ENCODE results near the gene CYP26C1.
"Not testable (repeated sequence)": the region's sequence is repeated elsewhere in the genome, so short reads cannot be mapped to it uniquely, and the experiment has no call there.

The CYP26C1 gene

GRCh38 chr10:93079663-93080349 lies 19.2 kb downstream of the CYP26C1 start:
- DNase-seq, result no peak

DNA sequence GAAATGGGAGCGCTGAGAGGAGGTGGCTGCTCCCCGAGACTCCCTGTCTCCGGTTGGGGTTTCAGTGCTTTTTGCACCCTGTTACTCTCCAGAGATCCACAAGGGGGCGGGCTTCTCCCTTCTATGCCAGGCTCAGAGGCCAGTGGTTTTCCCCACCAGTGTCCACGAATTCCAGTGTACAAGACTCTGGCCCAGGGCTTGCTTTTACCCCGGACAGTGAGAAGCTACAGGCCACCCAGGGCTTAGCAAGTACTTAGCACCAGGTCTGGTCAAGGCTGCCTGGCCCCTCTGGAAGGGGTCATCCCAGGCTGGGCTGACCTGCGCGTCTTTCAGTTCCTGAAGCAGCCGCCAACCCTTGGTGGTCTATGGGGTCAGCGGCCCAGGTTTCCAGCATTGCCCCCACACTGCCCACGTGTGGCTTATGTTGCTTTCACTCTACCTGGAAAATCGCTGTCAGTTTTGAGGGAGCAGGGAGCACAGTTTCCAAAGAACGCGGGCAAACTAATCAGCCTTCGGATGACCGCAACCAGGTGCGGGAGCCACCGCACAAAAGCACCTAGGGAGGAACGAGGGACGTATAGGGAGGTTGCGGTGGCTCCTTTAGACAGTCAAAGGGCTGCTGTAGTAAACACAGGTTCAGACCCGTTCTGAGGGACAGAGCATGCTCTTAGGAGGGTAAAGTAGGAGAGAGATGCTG lies 19.9 kb downstream of the CYP26C1 start:
- peak; percentile 38 for DNase-seq

- DNase-seq, result no peak
Observed at GRCh38 chr10:93081318-93081717, 20.7 kb downstream of the CYP26C1 start.

DNA sequence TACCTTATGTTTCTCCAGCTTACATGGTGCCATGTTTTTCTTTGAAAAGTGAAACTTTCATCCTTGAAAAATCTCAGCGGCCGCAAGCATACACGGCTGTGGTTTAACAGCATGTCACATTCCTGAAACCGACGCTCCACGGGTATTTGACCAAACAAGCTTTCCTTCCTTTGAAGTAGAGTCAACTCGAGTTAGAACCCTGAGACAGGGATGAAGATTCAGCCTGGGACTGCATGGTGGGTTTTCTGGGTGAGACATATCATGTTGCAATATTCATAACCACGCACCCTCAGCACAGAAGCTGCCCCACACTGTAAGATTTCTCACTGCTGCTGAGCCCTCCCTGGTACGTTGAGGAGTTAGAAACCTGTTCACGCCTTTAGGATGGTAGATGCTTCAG lies 21.2 kb downstream of the CYP26C1 start:
- DNase-seq, result no peak

DNA sequence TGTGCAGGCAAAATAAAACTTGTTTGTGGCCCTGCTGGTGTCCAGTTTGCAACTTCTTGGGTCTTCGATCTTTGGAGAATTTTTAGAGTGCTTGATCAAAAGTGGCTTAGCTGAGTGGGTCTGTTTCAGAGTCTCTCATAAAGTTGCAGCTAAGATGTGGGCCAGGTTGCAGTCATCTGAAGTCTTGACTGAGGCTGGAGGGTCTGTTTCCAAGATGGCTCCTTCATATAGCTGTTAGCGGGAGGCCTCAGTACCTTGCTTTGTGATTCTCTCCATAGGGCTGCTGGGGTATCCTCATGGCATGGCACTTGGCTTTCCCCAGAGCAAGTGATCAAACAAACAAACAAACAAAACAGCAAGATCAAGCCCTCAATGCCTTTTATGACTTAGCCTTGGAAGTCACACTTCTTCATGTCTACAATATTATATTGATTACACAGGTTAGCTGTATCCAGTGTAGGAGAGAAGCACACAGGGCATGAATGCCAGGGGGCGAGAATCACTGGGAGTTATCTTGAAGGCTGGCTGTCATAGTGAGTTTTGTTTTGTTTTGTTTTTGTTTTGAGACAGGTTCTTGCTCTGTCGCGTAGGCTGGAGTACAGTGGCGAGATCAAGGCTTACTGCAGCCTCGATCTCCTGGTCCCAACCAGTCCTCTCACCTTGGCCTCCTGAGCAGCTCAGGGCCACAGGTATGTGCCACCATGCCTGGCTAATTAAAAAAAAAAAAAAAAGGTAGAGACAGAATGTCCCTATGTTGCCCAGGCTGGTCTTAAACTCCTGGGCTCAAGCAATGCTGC lies 23.3 kb downstream of the CYP26C1 start:
- no peak for DNase-seq

GRCh38 chr10:93085272-93085859 lies 24.8 kb downstream of the CYP26C1 start:
- no peak for DNase-seq

- DNase-seq, result no peak
Observed at GRCh38 chr10:93086289-93086688, 25.7 kb downstream of the CYP26C1 start.

- no peak for DNase-seq
Observed at GRCh38 chr10:93087846-93088245, 27.2 kb downstream of the CYP26C1 start.

- DNase-seq, result no peak
Observed at GRCh38 chr10:93088466-93088865, 27.9 kb downstream of the CYP26C1 start.

DNA sequence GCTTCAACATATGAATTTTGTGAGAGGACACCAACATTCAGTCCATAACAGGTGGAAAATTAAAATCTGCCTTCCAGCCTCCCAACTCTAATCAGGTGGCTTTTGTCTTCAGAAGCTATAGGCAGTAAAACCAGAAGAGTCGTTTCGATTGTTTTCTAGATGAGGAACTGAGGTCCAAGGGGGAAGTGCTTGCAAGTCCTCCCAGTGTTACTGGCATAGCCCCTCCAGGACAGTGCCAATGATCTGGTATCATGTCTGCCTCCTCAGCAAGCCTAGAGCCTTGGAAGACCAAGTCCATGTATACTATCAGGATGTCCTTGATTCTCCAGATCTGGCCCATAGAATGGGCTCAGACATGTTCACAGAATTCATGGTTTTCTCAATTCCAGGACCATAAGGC lies 30.0 kb downstream of the CYP26C1 start:
- DNase-seq, result no peak

- no peak for DNase-seq
Observed at GRCh38 chr10:93091960-93092359, 31.4 kb downstream of the CYP26C1 start.

GRCh38 chr10:93095225-93095624 lies 34.6 kb downstream of the CYP26C1 start:
- DNase-seq, result no peak

- no peak for DNase-seq
Observed at GRCh38 chr10:93096901-93097300, 36.3 kb downstream of the CYP26C1 start.

GRCh38 chr10:93097386-93097785 lies 36.8 kb downstream of the CYP26C1 start:
- no peak for DNase-seq

- no peak for DNase-seq
Observed at GRCh38 chr10:93098816-93099215, 38.2 kb downstream of the CYP26C1 start.

DNA sequence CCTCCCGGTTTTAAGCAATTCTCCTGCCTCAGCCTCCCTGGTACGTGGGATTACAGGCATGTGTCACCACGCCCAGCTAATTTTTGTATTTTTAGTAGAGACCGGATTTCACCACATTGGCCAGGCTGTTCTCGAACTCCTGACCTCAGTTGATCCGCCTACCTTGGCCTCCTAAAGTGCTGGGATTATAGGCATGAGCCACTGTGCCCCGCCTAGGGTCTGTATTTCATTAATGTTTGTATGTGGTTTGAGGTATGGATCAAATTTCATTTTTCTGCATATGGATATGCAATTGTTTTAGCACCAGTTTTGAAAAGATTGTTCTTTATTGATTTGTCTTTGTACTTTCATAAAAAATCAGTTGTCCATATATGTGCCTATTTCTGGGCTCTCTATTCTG lies 39.1 kb downstream of the CYP26C1 start:
- DNase-seq, result no peak

DNA sequence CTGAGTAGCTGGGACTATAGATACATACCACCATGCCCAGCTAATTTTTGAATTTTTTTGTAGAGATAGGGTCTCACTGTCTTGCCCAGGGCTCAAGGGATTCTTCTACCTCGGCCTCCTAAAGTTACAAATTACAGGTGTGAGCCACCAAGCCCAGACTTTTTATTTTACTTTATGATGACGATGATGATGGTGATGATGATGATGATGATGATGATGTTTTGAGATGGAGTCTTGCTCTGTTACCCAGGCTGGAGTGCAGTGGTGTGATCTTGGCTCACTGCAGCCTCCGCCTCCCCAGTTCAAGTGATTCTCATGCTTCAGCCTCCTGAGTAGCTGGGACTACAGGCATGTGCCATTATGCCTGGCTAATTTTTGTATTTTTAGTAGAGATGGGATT lies 40.5 kb downstream of the CYP26C1 start:
- not testable (repeated sequence) for DNase-seq

GRCh38 chr10:93103953-93104352 lies 43.4 kb downstream of the CYP26C1 start:
- no peak for DNase-seq

DNA sequence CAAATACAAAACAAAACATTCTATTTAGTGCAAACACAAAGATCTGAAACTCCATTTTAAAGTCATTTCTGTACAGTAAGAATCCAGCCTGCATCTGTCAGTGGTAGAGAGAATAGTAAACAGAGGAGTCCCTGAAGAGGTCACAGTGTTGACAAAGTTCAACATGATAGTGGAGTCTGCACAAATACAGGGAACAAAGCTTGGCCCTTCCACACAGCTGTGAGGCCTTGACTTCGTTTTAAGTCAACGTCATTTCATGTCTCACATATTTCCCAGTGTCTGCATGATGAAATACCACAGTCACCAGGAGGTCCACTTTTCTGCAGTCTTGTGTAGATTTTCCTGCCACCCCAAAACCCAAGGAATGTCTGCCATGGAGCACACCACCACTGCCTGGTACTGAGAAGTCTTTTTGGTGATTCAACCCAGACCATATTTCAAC lies 46.1 kb downstream of the CYP26C1 start:
- no peak for DNase-seq

DNA sequence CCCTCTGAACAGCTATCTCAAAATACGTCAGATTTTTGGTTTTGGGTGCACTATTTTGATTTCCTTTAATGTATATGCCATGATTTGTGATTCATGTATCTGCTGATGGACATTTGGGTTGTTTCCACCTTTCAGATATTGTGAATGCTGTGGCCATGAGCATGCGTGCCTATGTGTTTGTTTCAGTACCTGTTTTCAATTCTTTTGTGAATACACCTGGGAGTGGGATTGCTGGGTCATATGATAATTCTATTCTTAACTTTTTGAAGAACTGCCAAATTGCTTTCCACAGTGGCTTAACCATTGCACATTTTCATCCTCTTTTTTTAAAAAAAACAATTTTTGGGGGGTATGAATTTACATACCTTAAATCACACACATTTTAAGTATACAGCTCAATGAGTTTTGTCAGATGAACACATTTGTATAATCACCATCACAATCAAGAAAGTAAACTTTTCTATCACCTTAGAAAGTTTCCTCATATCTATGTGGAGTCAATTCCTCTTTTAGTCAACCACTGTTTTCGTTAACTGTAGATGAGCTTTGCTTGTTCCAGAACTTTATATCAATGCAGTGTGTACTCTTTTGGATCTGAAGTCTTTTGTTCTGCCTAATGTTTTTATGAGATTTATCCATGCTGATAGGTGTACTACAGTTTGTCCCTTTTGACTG lies 50.0 kb downstream of the CYP26C1 start:
- DNase-seq, result peak; percentile 61

DNA sequence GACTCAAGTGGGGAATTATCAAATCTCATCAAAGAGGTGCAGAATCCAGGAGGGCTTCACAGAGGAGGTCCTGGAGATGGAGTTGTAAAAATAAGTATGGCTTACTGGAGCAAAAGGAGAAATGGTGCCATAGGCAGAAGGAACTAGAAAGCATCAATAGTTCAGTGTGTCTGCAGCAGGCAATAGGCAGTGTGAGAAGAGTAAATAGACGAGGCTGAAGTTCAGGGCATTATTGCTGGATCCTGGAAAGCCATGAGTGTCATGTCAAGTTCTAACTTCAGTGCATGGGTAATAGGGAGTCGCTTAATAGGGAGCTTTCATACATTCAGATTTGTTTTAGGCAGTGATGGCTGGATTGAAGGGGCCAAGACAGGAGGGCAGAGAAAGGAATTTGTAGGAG lies 52.4 kb downstream of the CYP26C1 start:
- no peak for DNase-seq

DNA sequence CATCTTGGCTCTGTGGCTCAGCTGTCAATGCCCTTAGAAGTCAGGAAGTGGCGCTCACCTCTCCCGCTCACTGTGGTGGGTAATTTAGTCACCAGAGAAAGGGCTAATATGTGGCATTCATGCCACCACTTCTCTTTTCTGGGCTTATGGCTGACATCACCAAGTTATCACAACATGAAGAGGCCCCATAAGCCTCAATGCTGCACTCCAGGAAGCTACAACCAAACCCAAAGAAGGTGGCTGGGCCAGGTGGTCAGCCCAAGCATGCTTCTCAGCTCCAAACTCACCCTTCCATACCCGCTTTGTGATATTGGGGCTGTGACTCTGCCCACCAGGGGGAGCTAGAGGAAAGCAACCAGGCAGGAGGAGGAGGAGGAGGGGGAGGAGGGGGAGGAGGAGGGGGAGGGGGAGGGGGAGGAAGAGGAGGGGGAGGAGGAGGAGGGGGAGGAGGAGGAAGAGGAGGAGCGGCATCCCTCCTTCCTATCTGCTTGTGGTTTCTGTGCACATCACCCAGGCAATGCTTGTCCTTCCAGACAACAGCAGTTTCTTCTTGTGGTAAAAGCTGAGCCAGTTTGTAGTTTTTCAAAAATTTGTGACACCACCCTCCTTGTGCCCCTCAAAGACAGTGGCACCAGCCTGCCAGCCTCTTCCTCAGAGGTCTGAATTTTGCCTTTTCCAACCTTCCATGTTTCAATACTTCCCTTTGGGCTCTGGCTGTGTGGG lies 55.2 kb downstream of the CYP26C1 start:
- peak; percentile 79 for DNase-seq
